Lung (tissue), 12 donors: ENCODE data around the gene WNK1. TPM values are rescaled to one million over a fixed set of nuclear protein-coding genes. Genes with fewer than 3 reads are reported as not detected.

Experiments used
- ATAC-seq: fragments of 200-7000 bp; cut with Tn5 transposase; one replicate; pipeline ENCODE4 v1.9.1; 2020; ENCODE audit warnings: moderate number of reproducible peaks; ENCODE audit not compliant: insufficient read depth, low FRiP score
- DNase-seq, 3 donors: peaks; one replicate each; pipeline ENCODE4 v3.0.0-alpha.2; 2013 to 2017
- H3K27ac ChIP-seq, 2 donors: one replicate each; pipeline ENCODE4 v1.5.1; 2013; ENCODE audit warnings: mild to moderate bottlenecking in 2 of 2, moderate library complexity in 2 of 2, control low read depth in 1 of 2, inconsistent platforms in 1 of 2, low read depth in 1 of 2, low read length in 1 of 2
- H3K27me3 ChIP-seq, 3 donors: one replicate each; pipeline ENCODE4 v1.5.1; 2013; ENCODE audit warnings: low read length in 2 of 3; ENCODE audit not compliant: control insufficient read depth in 3 of 3, insufficient read depth in 3 of 3
- H3K36me3 ChIP-seq, 4 donors: one replicate each; pipeline ENCODE4 v1.5.1; 2013; ENCODE audit warnings: low read length in 4 of 4, mild to moderate bottlenecking in 1 of 4, moderate library complexity in 1 of 4; ENCODE audit not compliant: control insufficient read depth in 4 of 4, insufficient read depth in 4 of 4
- H3K4me1 ChIP-seq, 5 donors: one replicate each; pipeline ENCODE4 v1.5.1; 2013; ENCODE audit warnings: low read length in 5 of 5, mild to moderate bottlenecking in 2 of 5, moderate library complexity in 1 of 5; ENCODE audit not compliant: control insufficient read depth in 5 of 5, insufficient read depth in 5 of 5
- H3K4me3 ChIP-seq: one replicate; pipeline ENCODE4 v1.5.1; 2013; ENCODE audit warnings: mild to moderate bottlenecking, control low read depth, moderate library complexity
- H3K9ac ChIP-seq, 2 donors: one replicate each; pipeline ENCODE4 v1.5.1; 2013; ENCODE audit warnings: low read length in 2 of 2, control low read depth in 1 of 2; ENCODE audit not compliant: insufficient read depth in 1 of 2
- H3K9me3 ChIP-seq, 4 donors: one replicate each; pipeline ENCODE4 v1.5.1; 2013; ENCODE audit warnings: low read length in 3 of 4, mild to moderate bottlenecking in 1 of 4, moderate library complexity in 1 of 4; ENCODE audit not compliant: control insufficient read depth in 4 of 4, insufficient read depth in 3 of 4
- CTCF ChIP-seq: IDR thresholded peaks from 2 replicates; pipeline ENCODE4 v1.5.1; 2012; ENCODE audit warnings: mild to moderate bottlenecking; ENCODE audit errors: control extremely low read depth, extremely low read depth
- WGBS, 2 donors: extraction: QIAGEN DNeasy Blood & Tissue Kit; methylation state at CpG; one replicate each; pipeline ENCODE4 v1.1.7; 2013; 5-methylcytosine and 5-hydroxymethylcytosine counted together
- polyA plus RNA-seq, 2 donors: library from polyadenylated mRNA; stranded (reverse); fragments of 200-250 nt; gene quantifications; one replicate each; pipeline ENCODE4 v1.2.1, GENCODE V29; 2013
- total RNA-seq, 2 donors: library from RNA; depleted of rRNA in 1 of 2; stranded (reverse); fragments of >200 nt in 1 of 2; gene quantifications; one replicate each; pipeline ENCODE4 v1.2.1, GENCODE V29; 2014 to 2021
- donor health status: control.
- donor health status: control.
- donor health status: Bipolar disorder and iron deficiency.
- donor health status: healthy.
- donor health status: DM: yes; HTN: yes; CAD: no.

The WNK1 gene
- total and polyA plus RNA-seq, 4 donors, result 23.1 to 269 (median 128) TPM

DNA sequence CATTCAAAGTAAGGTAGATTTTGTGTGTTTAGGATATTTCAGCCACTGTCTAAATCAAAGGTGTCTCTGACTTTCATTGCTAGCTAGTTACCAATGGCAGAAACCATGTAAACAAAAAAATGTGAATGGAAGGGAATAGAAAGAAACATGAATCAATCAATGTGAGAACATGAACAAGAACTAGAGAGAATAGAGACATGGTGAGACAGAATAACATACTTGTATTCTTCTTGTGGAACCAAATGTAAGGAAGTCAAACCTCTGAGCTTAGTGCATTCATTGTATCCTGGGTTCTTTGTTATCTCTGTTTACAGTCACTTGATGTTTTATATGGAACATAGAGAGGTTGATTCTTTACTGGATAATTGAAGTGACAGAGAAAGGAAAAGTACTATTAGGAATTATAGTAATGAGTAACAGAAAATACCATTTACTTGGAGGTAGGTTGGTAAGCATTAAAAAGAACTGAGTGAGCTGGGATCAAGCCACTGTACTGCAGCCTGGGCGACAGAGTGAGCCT is 2.6 kb upstream of the WNK1 start:
- no peak overlapping the region for H3K4me3 ChIP-seq
- no peaks in the 10 kb centered on the region for H3K27me3 ChIP-seq
- no peak for TF ChIP-seq CTCF
- H3K27ac ChIP-seq, result no peak overlapping the region
- WGBS, 2 donors, result 81 to 97% methylated on average over 1 of the region's 1 CpG
- peaks cover 0 to 17% (median 0%) of the 10 kb centered on the region in 5 donors for H3K4me1 ChIP-seq
- ATAC-seq (no peak), DNase-seq (peak in 1 of 3 donors; percentile 8)
- no peaks in the 10 kb centered on the region for H3K9me3 ChIP-seq
- no peak overlapping the region for H3K9ac ChIP-seq
- no peaks in the 10 kb centered on the region for H3K36me3 ChIP-seq

DNA sequence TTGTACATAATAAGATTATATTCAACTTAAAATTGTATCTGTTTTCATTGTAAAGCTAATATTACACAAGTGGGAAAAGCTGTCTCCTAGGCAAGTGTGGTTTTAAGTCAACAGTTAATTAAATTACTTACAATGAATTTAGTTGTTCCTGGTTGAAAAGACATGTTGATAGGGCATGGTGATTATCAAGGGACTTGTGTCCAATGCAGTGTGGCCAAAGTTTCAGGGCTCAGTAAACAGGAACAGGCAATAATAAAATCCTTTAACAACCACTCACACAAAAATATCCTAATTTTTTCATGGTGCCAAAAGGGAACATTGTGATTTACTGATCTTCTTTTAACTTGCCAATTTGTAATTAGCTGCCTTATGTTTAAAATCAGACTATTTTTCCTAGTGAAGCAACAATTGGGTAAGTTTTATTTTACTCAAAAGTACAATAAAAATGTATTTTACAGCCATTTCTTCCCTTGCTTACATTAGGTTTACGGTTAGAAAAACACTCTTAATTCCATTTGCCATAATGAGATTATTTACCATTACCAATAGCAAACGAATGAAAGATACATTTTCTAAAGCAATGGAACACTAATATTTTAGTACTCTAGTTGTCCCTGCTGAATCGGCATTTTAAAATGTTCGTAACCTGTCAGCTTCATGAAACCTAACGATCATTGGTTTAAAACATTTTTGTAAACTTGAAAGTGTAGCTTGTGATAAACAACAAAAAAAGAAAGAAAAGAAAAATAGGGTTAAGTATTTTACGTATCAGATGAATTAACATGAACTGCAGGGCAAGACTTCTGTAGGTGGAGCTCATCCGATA is 1.8 kb upstream of the WNK1 start:
- Histone ChIP-seq H3K4me1 (peaks cover 0 to 23% (median 2%) of the 10 kb centered on the region in 5 donors), H3K9ac (peak overlapping the region in 1 of 2 donors; percentile 26), H3K9me3 (no peaks in the 10 kb centered on the region), H3K36me3 (no peaks in the 10 kb centered on the region), H3K4me3 (no peak overlapping the region), H3K27ac (peak overlapping the region; percentile 80 to 88), H3K27me3 (no peaks in the 10 kb centered on the region)
- ATAC-seq, result no peak
- DNase-seq, result peak in 2 of 3 donors; percentile 39 to 42
- no peak for TF ChIP-seq CTCF
- WGBS, 2 donors, result 5 to 6% methylated on average over 7 of the region's 7 CpGs

DNA sequence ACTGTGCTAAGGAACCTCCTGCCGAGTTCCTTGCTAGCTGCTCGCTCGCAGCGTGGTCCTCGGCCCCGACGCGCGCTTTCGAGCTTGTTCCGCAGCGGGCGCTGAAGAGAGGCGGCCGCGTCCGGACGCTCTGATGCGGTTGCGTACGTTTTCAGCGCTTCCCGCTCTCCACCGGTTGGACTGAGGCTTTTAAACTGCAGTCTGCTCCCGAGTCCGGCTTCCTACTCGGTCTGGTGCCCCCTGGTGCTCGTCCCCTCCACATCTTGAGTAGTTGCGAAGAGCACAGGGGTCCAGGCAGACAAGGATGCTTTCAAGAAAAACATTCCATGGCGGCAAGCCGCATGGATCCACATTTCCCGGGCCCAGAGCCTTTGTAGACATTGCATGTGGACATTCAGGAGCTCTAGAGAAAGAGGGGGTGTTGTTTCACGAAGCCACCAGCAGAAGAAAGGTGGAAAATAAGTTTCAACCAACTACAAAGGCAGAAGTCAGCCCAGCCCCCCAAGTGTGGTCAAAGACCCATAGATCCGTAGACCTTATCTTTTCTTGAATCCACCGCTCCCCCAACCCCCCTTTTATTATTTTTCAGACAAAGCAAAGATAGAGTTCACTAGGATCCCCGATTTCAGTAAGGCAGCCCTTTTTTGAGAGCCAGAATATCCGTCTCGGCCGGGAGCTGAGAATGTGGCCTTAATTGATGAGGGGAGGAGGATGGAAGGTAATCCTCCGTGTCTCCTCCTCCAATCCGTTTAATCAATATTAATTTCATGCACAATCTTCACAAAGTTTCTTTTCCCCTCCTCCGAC is 984 bp upstream of the WNK1 start:
- Histone ChIP-seq H3K27me3 (no peaks in the 10 kb centered on the region), H3K9me3 (no peaks in the 10 kb centered on the region), H3K27ac (peak overlapping the region; percentile 80 to 88), H3K4me1 (peaks cover 0 to 31% (median 3%) of the 10 kb centered on the region in 5 donors), H3K9ac (peak overlapping the region in 1 of 2 donors; percentile 44), H3K36me3 (no peaks in the 10 kb centered on the region), H3K4me3 (peak overlapping the region; percentile 12)
- peak; percentile 51 for TF ChIP-seq CTCF
- peak; percentile 96 to 98 (median 98) for DNase-seq
- peak; percentile 53 for ATAC-seq
- WGBS, 2 donors, result 0% methylated on average over 42 of the region's 42 CpGs
